Activated T-cell treated with anti-CD3 and anti-CD28 coated beads, Interleukin-2, amount 50 U/mL, for 24 hours (primary cell): Measurements from ENCODE around the gene S100A13.

ENCODE experiments used
- DNase-seq: peaks from one replicate; pipeline ENCODE4 v3.0.0-alpha.2; 2020
- H3K27ac Mint-ChIP-seq: 2 replicates; pipeline ENCODE4 v1.8.0; 2020; ENCODE audit warnings: mild to moderate bottlenecking, mixed read lengths
- H3K27me3 Mint-ChIP-seq: 2 replicates; pipeline ENCODE4 v1.8.0; 2020; ENCODE audit warnings: mixed read lengths
- H3K36me3 Mint-ChIP-seq: 2 replicates; pipeline ENCODE4 v1.8.0; 2020; ENCODE audit warnings: low read depth, mixed read lengths
- H3K4me1 Mint-ChIP-seq: 2 replicates; pipeline ENCODE4 v1.8.0; 2020; ENCODE audit warnings: low read depth, mixed read lengths
- H3K4me3 Mint-ChIP-seq: 2 replicates; pipeline ENCODE4 v1.8.0; 2020; ENCODE audit warnings: mild to moderate bottlenecking, moderate library complexity, mixed read lengths
- H3K9me3 Mint-ChIP-seq: 2 replicates; pipeline ENCODE4 v1.8.0; 2020; ENCODE audit warnings: mixed read lengths

The S100A13 gene

DNA sequence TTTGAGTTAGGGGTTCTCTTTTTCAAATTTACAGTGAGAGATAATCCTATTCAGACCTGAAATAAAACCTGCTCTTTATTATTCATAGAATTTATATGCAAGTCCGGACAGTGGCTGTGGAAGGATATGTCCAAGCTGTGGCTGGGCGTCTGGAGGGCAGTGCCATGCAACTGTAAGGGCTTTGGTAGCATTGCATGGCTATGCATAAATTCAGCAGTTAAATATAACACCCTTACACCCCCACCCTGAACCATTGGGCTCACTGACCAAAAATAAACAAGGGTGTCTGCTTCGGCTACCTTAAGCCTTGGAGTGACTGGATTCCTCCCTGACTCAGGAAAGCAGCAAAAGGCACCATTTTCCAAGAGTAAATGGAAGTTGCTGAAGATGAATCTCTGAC is 12.0 kb upstream of the S100A13 start:
- Mint-ChIP-seq H3K4me3 (no peak overlapping the region), H3K27ac (peak overlapping the region; percentile 55), H3K27me3 (no peaks in the 10 kb centered on the region), H3K9me3 (no peaks in the 10 kb centered on the region), H3K4me1 (peaks cover 52% of the 10 kb centered on the region), H3K36me3 (peaks cover 95% of the 10 kb centered on the region)
- no peak for DNase-seq

DNA sequence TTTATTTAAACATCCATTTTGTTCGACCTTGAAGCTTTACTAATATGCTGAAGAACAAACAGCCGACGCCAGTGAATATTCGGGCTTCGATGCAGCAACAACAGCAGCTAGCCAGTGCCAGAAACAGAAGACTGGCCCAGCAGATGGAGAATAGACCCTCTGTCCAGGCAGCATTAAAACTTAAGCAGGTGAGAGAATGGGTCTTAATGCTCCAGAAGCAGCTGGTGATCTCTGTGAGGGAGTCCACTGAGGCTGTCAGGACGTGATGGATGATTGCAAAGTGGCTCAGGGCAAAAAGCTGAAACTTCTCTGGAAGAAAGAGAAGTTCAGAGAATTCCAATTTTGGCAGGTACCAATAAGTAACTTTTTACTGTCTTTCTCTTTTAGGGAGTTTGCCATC is 11.0 kb upstream of the S100A13 start:
- Mint-ChIP-seq H3K27ac (peak overlapping the region; percentile 55), H3K9me3 (no peaks in the 10 kb centered on the region), H3K4me3 (no peak overlapping the region), H3K27me3 (no peaks in the 10 kb centered on the region), H3K36me3 (peaks cover 90% of the 10 kb centered on the region), H3K4me1 (peaks cover 49% of the 10 kb centered on the region)
- no peak for DNase-seq

DNA sequence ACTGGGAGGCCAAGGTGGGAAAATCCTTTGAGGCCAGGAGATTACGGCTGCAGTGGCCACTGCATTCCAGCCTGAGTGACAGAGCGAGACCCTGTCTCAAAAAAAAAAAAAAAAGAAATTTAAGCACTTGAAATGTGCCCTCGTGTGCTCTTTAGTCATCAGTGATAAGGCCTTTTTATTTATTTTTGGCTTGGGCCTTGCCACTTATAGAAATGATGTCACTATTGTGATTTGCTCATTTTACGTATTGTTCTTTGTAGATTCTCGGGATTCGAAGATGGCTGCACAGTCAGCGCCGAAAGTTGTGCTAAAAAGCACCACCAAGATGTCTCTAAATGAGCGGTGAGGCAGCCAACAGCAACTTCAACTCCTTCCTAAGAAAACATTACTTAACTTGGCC is 9.0 kb upstream of the S100A13 start:
- H3K27ac Mint-ChIP-seq = peak overlapping the region; percentile 100
- peaks cover 74% of the 10 kb centered on the region for H3K36me3 Mint-ChIP-seq
- peaks cover 50% of the 10 kb centered on the region for H3K4me1 Mint-ChIP-seq
- no peaks in the 10 kb centered on the region for H3K27me3 Mint-ChIP-seq
- H3K9me3 Mint-ChIP-seq = no peaks in the 10 kb centered on the region
- no peak for DNase-seq
- peak overlapping the region; percentile 98 for H3K4me3 Mint-ChIP-seq

DNA sequence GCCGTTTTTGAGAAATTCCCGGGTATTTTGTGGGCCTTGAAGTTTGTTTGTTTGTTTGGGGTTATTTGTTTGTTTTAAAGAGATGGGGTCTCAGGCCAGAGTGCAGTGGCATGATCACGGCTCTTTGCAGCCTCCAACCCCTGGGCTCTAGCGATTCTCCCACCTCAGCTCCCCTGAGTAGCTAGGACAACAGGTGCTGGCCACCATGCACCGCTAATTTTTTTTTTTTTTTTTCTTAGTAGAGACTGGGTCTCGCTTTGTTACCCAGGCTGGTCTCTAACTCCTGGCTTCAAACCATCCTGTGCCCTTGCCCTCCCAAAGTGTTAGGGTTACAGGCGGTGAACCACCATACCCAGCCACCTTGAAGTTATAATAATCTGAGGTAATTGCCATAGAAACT is 8.6 kb upstream of the S100A13 start:
- Mint-ChIP-seq H3K4me1 (peaks cover 50% of the 10 kb centered on the region), H3K27ac (peak overlapping the region; percentile 100), H3K9me3 (no peaks in the 10 kb centered on the region), H3K4me3 (peak overlapping the region; percentile 98), H3K27me3 (no peaks in the 10 kb centered on the region), H3K36me3 (peaks cover 70% of the 10 kb centered on the region)
- DNase-seq = no peak

DNA sequence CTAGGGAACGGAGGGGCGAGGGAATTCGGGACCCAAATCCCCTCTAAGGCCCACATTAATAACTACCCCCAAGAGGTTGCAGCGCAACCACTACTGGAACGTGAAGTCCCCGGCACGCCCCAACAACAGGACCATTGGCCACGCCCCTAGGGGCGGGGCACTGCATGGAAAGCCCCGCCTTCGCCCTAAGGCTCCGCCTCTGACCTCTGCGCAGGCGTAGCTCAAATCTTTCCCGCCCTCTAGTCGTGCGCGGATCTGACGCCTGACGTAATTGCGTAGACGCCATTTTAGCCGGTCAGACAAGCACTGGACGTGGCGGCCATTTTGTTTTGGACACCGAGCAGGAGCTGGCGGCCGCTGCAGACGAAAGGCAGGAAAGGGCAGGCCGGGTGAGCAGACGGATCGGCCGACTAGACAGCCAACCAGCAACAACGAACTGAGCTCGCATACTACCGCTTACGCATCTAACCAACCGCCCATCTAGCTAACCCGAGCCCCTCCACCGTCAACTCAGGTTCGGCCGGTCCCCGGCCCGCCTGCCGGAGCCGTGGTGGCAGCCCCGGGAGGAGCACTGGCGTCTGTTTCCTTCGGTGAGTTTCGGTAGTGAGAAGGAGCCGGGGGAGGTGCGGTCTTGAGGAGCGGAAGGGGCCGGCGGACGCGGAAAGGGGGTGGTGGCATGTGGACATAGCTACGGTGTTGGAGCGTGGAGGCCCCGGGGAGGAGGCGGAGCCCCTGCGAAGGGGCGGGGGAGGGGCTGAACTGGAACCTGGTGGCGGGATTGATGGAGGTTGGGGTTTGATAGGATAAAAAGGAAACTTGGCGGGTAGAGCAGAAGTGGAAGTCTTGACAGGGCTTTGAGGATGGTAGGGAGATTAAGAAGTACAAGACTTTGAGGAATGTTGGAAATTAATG is 6.7 kb upstream of the S100A13 start, which contains the start of gene CHTOP:
CHTOP (plus strand) TSS at position 313 of the 912 bp plus-strand sequence. CDS start 2,523 bp downstream, outside the sequence.
- H3K27me3 Mint-ChIP-seq = no peaks in the 10 kb centered on the region
- peaks cover 52% of the 10 kb centered on the region for H3K36me3 Mint-ChIP-seq
- H3K27ac Mint-ChIP-seq = peak within 1 kb of the TSS; percentile 100
- peak within 1 kb of the TSS; percentile 98 for H3K4me3 Mint-ChIP-seq
- H3K4me1 Mint-ChIP-seq = peaks cover 50% of the 10 kb centered on the region
- peak; percentile 99 for DNase-seq
- no peaks in the 10 kb centered on the region for H3K9me3 Mint-ChIP-seq

DNA sequence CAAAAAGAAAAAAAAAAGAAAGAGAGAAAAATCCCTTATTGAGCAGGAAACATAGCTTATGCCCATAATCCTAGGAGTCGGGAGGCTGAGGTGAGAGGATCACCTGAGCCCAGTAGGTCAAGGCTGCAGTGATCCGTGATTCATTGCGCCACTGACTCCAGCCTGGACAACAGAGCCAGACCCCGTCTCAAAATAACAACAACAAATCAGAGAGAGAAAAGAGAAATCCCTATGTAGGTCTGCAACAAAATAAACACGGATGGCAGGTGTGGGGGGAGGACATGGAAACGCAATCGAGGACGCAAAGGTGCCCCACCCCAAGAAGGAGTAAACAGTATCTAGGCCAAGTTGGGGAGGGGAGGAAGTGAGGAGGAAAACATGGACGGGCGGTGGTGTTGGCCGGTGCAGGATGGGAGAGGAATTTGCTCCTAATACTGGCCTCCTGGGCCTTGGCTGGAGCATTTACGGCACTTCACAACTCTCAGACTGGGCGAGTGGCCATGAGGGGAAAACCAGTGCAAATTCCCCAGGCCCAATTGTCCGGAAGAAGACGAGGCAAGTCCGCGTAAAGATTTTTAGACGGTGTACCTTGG is 6.0 kb upstream of the S100A13 start:
- Mint-ChIP-seq H3K27ac (peak overlapping the region; percentile 100), H3K27me3 (no peaks in the 10 kb centered on the region), H3K4me1 (peaks cover 50% of the 10 kb centered on the region), H3K9me3 (no peaks in the 10 kb centered on the region), H3K4me3 (peak overlapping the region; percentile 98), H3K36me3 (peaks cover 44% of the 10 kb centered on the region)
- no peak for DNase-seq

DNA sequence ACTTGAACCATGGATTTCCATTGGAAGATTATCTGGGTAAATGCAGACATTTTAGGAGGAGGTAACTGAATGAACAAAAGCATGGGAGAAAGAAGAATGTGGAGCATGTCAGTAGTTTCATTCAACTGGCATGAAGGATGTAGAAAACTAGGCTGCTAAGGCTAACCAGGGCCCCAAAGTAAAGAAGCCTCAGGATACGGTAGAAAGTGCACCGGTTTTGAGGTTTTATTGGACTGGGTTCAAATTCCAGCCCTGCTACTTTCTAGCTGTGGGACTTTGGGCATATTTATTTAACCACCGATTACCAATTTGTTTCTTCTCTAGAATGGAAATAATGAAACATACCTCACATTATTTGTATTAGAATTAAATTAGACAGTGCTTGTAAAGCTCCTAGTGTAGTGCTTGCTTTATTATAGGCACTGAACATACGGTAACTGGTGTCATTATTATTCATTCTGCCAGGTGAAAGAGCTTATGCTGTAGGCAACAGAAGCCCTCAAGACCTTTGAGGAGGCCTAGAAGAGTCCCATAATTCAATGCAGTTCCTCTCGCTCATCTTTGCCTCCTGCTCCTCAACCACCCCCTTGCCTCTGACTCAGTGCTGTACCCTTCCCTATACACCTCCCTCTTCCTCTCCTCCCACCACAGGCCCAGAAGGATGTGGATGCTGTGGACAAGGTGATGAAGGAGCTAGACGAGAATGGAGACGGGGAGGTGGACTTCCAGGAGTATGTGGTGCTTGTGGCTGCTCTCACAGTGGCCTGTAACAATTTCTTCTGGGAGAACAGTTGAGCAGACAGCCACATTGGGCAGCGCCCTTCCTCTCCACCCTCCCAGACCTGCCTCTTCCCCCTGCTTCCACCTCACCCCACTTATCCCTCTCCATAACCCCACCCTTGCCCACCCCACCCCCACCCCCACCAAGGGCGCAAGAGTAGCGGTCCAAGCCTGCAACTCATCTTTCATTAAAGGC is 4.0 kb upstream of the S100A13 start:
- peaks cover 25% of the 10 kb centered on the region for H3K36me3 Mint-ChIP-seq
- no peak overlapping the region for H3K4me3 Mint-ChIP-seq
- H3K9me3 Mint-ChIP-seq = no peaks in the 10 kb centered on the region
- H3K27me3 Mint-ChIP-seq = peaks cover 10% of the 10 kb centered on the region
- no peak for DNase-seq
- peaks cover 35% of the 10 kb centered on the region for H3K4me1 Mint-ChIP-seq
- H3K27ac Mint-ChIP-seq = peak overlapping the region; percentile 87

DNA sequence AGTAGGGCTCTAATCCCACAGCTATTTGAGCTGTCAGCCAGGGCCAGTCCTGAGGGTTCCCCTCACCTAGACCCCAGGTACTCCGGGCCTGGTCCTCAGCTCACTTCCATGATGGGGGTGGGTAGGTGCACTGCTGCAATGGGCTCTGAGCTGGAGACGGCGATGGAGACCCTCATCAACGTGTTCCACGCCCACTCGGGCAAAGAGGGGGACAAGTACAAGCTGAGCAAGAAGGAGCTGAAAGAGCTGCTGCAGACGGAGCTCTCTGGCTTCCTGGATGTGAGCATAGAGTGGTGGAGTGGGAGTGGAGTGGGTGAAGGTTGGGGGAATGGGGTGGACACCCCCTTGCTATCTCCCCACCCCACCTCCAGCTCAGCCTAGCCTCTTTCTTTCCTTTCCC is 3.1 kb upstream of the S100A13 start:
- H3K27me3 Mint-ChIP-seq = peaks cover 16% of the 10 kb centered on the region
- no peak overlapping the region for H3K4me3 Mint-ChIP-seq
- peaks cover 29% of the 10 kb centered on the region for H3K4me1 Mint-ChIP-seq
- peaks cover 16% of the 10 kb centered on the region for H3K36me3 Mint-ChIP-seq
- no peak for DNase-seq
- H3K27ac Mint-ChIP-seq = peak overlapping the region; percentile 55
- H3K9me3 Mint-ChIP-seq = no peaks in the 10 kb centered on the region

DNA sequence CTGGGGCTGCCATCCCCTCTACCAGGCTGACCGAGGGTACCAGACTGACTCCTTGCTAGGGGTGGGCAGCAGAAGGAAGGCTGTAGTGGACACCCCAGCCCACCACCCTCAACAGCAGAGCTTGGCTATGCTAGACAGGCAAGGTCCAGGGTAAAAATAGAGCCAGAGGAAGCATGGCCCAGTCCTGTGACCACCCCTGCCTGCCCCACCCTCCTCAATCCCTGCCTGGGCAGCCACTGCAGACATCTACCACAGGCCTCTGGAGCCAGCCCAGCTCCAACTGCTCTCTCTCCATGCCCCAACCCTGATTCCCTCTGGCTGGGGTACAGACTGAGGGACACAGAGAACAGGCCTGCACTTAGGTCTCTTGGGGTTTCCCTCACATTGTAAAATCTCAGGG is 2.7 kb upstream of the S100A13 start:
- no peak overlapping the region for H3K4me3 Mint-ChIP-seq
- no peak overlapping the region for H3K27ac Mint-ChIP-seq
- H3K9me3 Mint-ChIP-seq = no peaks in the 10 kb centered on the region
- peaks cover 28% of the 10 kb centered on the region for H3K4me1 Mint-ChIP-seq
- peaks cover 13% of the 10 kb centered on the region for H3K36me3 Mint-ChIP-seq
- peaks cover 16% of the 10 kb centered on the region for H3K27me3 Mint-ChIP-seq
- no peak for DNase-seq

DNA sequence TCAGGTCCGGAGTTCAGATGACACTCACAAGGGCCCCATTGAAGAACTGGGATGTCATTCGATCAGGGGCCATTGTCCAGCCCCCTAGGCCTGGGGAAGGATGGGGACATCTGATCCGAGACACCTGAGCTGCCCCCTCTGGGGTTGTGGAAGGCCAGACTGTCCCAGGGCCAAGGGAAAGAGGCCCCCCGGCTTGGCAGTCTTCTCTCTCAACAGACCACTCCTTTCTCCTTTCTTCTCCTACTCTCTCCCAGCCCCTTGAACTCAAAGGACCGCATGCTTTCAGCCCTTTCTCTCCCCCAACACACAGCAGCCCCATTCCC is 2.0 kb upstream of the S100A13 start:
- Mint-ChIP-seq H3K27ac (no peak overlapping the region), H3K4me3 (no peak overlapping the region), H3K27me3 (peaks cover 16% of the 10 kb centered on the region), H3K36me3 (peaks cover 9% of the 10 kb centered on the region), H3K4me1 (peaks cover 28% of the 10 kb centered on the region), H3K9me3 (no peaks in the 10 kb centered on the region)
- no peak for DNase-seq

DNA sequence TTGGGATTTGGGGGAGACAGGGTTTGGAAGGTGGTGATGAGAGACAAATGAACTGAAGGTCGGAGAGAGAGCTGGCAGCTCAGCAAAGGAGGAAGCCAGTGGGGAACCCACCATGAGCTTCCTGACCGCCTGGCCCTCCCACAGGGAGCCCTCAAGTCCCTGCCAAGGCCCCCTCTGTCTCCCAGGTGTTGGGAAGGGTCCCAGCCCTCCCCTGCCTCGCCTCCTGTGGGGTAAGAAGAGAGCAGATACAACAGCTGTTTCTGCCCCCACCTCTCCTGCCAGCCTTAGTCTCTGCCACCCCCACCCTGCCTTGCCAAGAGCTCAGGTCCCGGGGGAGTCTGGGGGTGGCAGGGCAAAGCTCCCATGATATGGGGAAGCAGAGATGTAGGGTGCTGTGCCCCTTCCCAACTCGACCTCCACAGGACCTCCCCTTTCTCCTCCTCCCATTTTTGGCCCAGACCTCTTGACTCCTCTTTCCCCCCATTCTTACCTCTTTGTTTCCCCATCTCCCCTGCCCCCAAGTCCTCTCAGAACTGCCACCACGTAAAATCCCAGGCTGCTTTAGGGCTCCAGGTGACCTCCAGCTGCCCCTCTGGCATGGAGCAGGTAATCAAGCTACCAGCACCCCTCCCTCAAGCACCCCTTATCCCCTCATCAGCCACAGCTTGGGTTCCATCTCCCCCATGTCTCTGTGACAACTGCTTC is 1.5 kb upstream of the S100A13 start:
- H3K27me3 Mint-ChIP-seq = peaks cover 16% of the 10 kb centered on the region
- peaks cover 28% of the 10 kb centered on the region for H3K4me1 Mint-ChIP-seq
- DNase-seq = no peak
- H3K9me3 Mint-ChIP-seq = no peaks in the 10 kb centered on the region
- H3K36me3 Mint-ChIP-seq = peaks cover 4% of the 10 kb centered on the region
- no peak overlapping the region for H3K27ac Mint-ChIP-seq
- H3K4me3 Mint-ChIP-seq = no peak overlapping the region

DNA sequence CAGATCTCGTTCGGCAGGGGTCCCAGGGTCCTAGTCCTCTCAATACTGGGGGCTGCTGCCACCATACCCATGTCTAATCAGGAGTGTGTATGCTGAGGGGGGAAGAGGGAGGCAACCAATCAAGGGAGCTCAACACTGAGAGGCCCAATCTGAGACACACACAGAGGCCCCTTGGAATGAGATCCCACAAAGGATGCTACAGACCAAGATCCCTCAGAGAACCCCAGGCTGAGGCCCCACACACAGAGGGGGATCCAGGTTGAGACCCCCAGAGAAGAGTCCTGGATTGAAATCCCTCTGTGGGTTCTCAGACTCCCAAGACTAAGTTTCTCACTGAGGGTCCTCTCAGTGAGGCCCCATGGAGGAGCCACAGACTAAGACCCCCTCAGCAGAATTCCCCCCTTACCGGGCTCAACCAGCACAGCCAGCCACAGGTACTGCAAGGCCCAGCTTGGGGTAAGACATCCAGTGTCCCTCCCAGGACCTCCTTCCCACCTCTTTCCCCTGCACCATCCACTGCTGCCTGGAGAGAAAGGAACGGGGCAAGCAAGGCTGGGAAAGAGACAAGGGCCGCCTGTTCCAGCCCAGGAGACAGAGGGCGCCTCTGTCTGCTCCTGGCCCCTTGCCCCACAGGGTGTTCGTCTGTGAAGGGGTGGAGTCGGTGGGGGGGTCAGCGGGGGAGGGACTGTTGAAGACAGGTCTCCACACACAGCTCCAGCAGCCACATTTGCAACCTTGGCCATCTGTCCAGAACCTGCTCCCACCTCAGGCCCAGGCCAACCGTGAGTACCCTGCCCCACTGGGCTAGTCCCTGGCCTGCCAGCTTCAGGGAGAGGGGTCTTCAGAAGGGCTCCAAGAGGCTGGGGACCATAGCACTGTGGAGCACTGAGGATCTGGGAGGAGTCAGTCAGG is 666 bp upstream of the S100A13 start, which contains the start of gene S100A1:
S100A1 (plus strand) TSS at position 720 of the 912 bp plus-strand sequence. CDS start 2,088 bp downstream, outside the sequence.
- H3K36me3 Mint-ChIP-seq = peaks cover 4% of the 10 kb centered on the region
- H3K9me3 Mint-ChIP-seq = no peaks in the 10 kb centered on the region
- H3K27ac Mint-ChIP-seq = no peak within 1 kb of the TSS
- H3K4me1 Mint-ChIP-seq = peaks cover 20% of the 10 kb centered on the region
- no peak for DNase-seq
- H3K4me3 Mint-ChIP-seq = no peak within 1 kb of the TSS
- peaks cover 16% of the 10 kb centered on the region for H3K27me3 Mint-ChIP-seq

DNA sequence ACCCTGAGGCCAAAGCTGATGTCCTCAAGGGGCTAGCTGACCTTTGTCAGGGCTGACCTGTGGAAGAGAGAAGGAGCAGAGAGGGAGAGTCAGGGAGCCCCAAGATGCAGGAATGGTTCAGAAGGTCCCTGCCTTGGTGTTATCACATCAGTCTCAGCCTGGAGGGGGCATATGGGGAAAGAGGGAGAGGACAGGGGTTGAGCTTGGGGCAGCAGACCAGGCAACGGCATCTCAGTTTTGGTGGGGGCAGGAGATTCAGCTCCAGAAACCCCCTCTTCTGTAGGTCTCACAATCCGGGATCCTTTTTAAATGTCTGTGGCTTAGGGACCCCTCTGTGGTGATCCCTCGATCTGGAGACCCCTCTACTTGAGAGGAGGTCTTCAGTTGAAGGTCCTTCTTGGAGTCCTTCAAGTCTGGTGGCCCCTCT is 815 bp downstream of the S100A13 start:
- peaks cover 16% of the 10 kb centered on the region for H3K27me3 Mint-ChIP-seq
- no peaks in the 10 kb centered on the region for H3K9me3 Mint-ChIP-seq
- no peak overlapping the region for H3K4me3 Mint-ChIP-seq
- DNase-seq = no peak
- peaks cover 10% of the 10 kb centered on the region for H3K4me1 Mint-ChIP-seq
- no peaks in the 10 kb centered on the region for H3K36me3 Mint-ChIP-seq
- H3K27ac Mint-ChIP-seq = no peak overlapping the region
